OCI-LY1 (cell line): ENCODE measurements around the gene DNAJB5.
"Not testable (repeated sequence)": the region's sequence is repeated elsewhere in the genome, so short reads cannot be mapped to it uniquely, and the experiment has no call there.

Experiments used
- H2AFZ ChIP-seq: fragments of 200-600 bp; sonication (generic), shearing (Covaris generic); 2 replicates; pipeline ENCODE4 v1.6.0; 2014; ENCODE audit warnings: antibody characterized with exemption, mild to moderate bottlenecking, low read length
- H3F3A ChIP-seq: fragments of 200-600 bp; sonication (generic), shearing (Covaris generic); 2 replicates; pipeline ENCODE4 v1.6.0; 2014; ENCODE audit warnings: mild to moderate bottlenecking, antibody characterized with exemption, low read length, moderate library complexity; ENCODE audit not compliant: insufficient read depth
- H3K27ac ChIP-seq: fragments of 200-600 bp; sonication (generic); 2 replicates; pipeline ENCODE4 v1.5.1; 2014; ENCODE audit warnings: low read length, mixed run types, mild to moderate bottlenecking, low read depth; ENCODE audit not compliant: poor library complexity, severe bottlenecking
- H3K27me3 ChIP-seq: fragments of 200-600 bp; sonication (generic); 2 replicates; pipeline ENCODE4 v1.6.0; 2014; ENCODE audit warnings: antibody characterized with exemption, mild to moderate bottlenecking, low read length, moderate library complexity; ENCODE audit not compliant: insufficient read depth
- H3K36me3 ChIP-seq: fragments of 200-600 bp; sonication (generic); 2 replicates; pipeline ENCODE4 v1.6.1; 2014; ENCODE audit warnings: mild to moderate bottlenecking, antibody characterized with exemption, low read length, moderate library complexity, mixed read lengths; ENCODE audit not compliant: insufficient read depth
- H3K4me1 ChIP-seq: fragments of 200-600 bp; sonication (generic); 2 replicates; pipeline ENCODE4 v1.5.1; 2014; ENCODE audit warnings: mild to moderate bottlenecking, low read length, moderate library complexity; ENCODE audit not compliant: insufficient read depth, severe bottlenecking
- H3K4me2 ChIP-seq: fragments of 200-600 bp; sonication (generic), shearing (Covaris generic); 2 replicates; pipeline ENCODE4 v1.6.1; 2014; ENCODE audit warnings: low read length
- H3K4me3 ChIP-seq: fragments of 200-600 bp; sonication (generic); 2 replicates; pipeline ENCODE4 v1.5.1; 2014; ENCODE audit warnings: low read length, low read depth, mild to moderate bottlenecking, mixed read lengths; ENCODE audit not compliant: poor library complexity, severe bottlenecking
- H3K79me2 ChIP-seq: fragments of 200-600 bp; shearing (Covaris generic); 2 replicates; pipeline ENCODE4 v1.6.1; 2016; ENCODE audit warnings: mixed run types, low read length, mixed read lengths; ENCODE audit not compliant: insufficient read depth
- H3K9ac ChIP-seq: fragments of 200-600 bp; sonication (generic), shearing (Covaris generic); 2 replicates; pipeline ENCODE4 v1.6.1; 2014; ENCODE audit warnings: mild to moderate bottlenecking, low read length, mixed read lengths
- H3K9me2 ChIP-seq: fragments of 200-600 bp; sonication (generic), shearing (Covaris generic); 2 replicates; pipeline ENCODE4 v1.6.1; 2014; ENCODE audit warnings: low read depth, mild to moderate bottlenecking, low read length, mixed read lengths
- H3K9me3 ChIP-seq: fragments of 200-600 bp; shearing (Covaris generic); 2 replicates; pipeline ENCODE4 v1.6.1; 2014; ENCODE audit warnings: low read length, mixed read lengths
- H4K20me1 ChIP-seq: fragments of 200-600 bp; sonication (generic), shearing (Covaris generic); 2 replicates; pipeline ENCODE4 v1.6.0; 2016; ENCODE audit warnings: mild to moderate bottlenecking, low read length; ENCODE audit not compliant: insufficient read depth
- CTCF ChIP-seq: fragments of 200-600 bp; sonication (generic), shearing (Covaris generic); IDR thresholded peaks from 2 replicates; pipeline ENCODE4 v1.5.1; 2017; ENCODE audit warnings: mild to moderate bottlenecking, antibody characterized with exemption, low read length, moderate library complexity, mixed read lengths
- EZH2 ChIP-seq: fragments of 200-600 bp; sonication (generic), shearing (Covaris generic); IDR thresholded peaks from 2 replicates; pipeline ENCODE4 v1.8.0; 2017; ENCODE audit warnings: borderline replicate concordance, mixed run types, mild to moderate bottlenecking, antibody characterized with exemption, low read length, moderate library complexity, mixed read lengths

Gene DNAJB5

GRCh38 chr9:34989003-34989945 lies at the start of gene DNAJB5:
Gene DNAJB5 (plus strand): TSS chr9:34989745. CDS start chr9:34990631, 886 bp downstream.
- no peak within 1 kb of the TSS for H3K27ac ChIP-seq
- no peaks in the 10 kb centered on the region for H3K9me3 ChIP-seq
- H3K79me2 ChIP-seq, result no peaks in the 10 kb centered on the region
- H3K9ac ChIP-seq, result peak within 1 kb of the TSS; percentile 62
- peak within 1 kb of the TSS; percentile 74 for H3K4me2 ChIP-seq
- no peaks in the 10 kb centered on the region for H3K27me3 ChIP-seq
- no peaks in the 10 kb centered on the region for H3F3A ChIP-seq
- 0 out of 2 replicates have a peak within 1 kb of the TSS, but pooled peaks have one; percentile 59 for H2AFZ ChIP-seq
- H3K9me2 ChIP-seq, result no peaks in the 10 kb centered on the region
- H4K20me1 ChIP-seq, result no peaks in the 10 kb centered on the region
- no peaks in the 10 kb centered on the region for H3K36me3 ChIP-seq
- H3K4me3 ChIP-seq, result peak within 1 kb of the TSS; percentile 67
- H3K4me1 ChIP-seq, result peaks cover 17% of the 10 kb centered on the region
- no peak for TF ChIP-seq EZH2
- TF ChIP-seq CTCF, result no peak

- not testable (repeated sequence) for H3K9me2 ChIP-seq, H3K4me1 ChIP-seq, H3K79me2 ChIP-seq, H3K9ac ChIP-seq, H3K4me3 ChIP-seq, H4K20me1 ChIP-seq, H3K9me3 ChIP-seq, H3K4me2 ChIP-seq, H2AFZ ChIP-seq, H3K36me3 ChIP-seq, H3K27me3 ChIP-seq, H3K27ac ChIP-seq, H3F3A ChIP-seq
Measured at GRCh38 chr9:34939989-34940388, 49.6 kb upstream of the DNAJB5 start.

- no peak overlapping the region for H3K27ac ChIP-seq
- no peaks in the 10 kb centered on the region for H3K79me2 ChIP-seq
- no peak overlapping the region for H3K9ac ChIP-seq
- H3K4me3 ChIP-seq, result no peak overlapping the region
- no peak for TF ChIP-seq CTCF
- no peak for TF ChIP-seq EZH2
- no peaks in the 10 kb centered on the region for H3K9me3 ChIP-seq
- no peaks in the 10 kb centered on the region for H3K27me3 ChIP-seq
- no peak overlapping the region for H3K4me2 ChIP-seq
- H3F3A ChIP-seq, result no peaks in the 10 kb centered on the region
- H2AFZ ChIP-seq, result no peak overlapping the region
- H4K20me1 ChIP-seq, result no peaks in the 10 kb centered on the region
- H3K4me1 ChIP-seq, result no peaks in the 10 kb centered on the region
- H3K36me3 ChIP-seq, result no peaks in the 10 kb centered on the region
- H3K9me2 ChIP-seq, result no peaks in the 10 kb centered on the region
Measured at GRCh38 chr9:34948451-34948850, 41.1 kb upstream of the DNAJB5 start.
